22Rv1 (cell line): ENCODE data around the gene SQSTM1.

Experiments used
- ZFX ChIP-seq: fragments of 450-650 bp; IDR thresholded peaks from 2 replicates; pipeline ENCODE4 v1.6.1; 2017; ENCODE audit warnings: antibody characterized with exemption, borderline replicate concordance
- TF ChIP-seq, protein P1 (sequence below): fragments of 450-650 bp; IDR thresholded peaks from 2 replicates; pipeline ENCODE4 v1.5.1; 2017; ENCODE audit warnings: mild to moderate bottlenecking

DNA sequence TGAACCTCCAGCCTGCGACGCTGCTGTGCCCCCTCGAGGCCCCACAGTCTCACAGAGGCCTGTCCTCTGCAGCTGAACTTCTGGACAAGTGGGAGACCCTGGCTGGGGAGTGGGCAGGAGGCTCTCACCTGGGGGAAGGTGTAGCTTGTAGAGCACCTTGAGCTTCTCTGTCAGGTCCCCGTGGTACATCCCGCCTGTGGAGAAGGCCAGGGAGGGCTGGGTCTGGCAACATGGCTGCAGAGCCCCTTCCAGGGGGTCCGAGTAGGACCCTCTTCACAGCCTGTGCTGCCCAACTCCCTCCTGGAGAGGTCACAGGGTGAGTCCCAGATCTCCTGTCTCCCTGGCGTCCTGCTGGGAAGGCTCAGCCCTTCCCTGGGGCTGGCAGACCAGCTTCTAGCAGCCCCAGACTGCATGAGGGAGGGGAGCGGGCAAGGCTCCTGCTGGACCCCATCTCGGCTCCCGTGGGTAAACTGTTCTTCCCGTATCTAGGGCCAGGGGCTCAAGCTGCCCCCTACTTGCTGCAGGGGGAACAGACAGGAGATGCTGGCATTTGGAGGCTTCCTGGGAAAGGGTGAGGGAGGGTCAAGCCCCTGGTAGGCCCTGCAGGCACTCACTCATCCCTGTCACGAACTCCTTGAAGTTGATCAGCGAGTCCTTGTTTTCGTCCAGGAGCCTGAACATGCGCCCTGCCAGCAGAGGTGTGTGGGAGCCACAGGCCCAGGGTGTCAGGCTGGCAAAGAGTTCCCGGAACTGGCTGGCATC lies 49.1 kb downstream of the SQSTM1 start:
- TF ChIP-seq, protein P1, sequence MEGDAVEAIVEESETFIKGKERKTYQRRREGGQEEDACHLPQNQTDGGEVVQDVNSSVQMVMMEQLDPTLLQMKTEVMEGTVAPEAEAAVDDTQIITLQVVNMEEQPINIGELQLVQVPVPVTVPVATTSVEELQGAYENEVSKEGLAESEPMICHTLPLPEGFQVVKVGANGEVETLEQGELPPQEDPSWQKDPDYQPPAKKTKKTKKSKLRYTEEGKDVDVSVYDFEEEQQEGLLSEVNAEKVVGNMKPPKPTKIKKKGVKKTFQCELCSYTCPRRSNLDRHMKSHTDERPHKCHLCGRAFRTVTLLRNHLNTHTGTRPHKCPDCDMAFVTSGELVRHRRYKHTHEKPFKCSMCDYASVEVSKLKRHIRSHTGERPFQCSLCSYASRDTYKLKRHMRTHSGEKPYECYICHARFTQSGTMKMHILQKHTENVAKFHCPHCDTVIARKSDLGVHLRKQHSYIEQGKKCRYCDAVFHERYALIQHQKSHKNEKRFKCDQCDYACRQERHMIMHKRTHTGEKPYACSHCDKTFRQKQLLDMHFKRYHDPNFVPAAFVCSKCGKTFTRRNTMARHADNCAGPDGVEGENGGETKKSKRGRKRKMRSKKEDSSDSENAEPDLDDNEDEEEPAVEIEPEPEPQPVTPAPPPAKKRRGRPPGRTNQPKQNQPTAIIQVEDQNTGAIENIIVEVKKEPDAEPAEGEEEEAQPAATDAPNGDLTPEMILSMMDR = no peak
- no peak for TF ChIP-seq ZFX
